ENCODE results near the gene SLC22A24.
"Not testable (repeated sequence)": the region's sequence is repeated elsewhere in the genome, so short reads cannot be mapped to it uniquely, and the experiment has no call there.

The SLC22A24 gene

GRCh38 chr11:63144121-63144520 lies at the start of gene SLC22A24:
TSS of gene SLC22A24 (minus strand) at chr11:63144221. CDS start at chr11:63143779, 442 bp downstream.
- no peak for DNase-seq

GRCh38 chr11:63180536-63180935 lies 36.5 kb upstream of the SLC22A24 start:
- no peak for DNase-seq

DNA sequence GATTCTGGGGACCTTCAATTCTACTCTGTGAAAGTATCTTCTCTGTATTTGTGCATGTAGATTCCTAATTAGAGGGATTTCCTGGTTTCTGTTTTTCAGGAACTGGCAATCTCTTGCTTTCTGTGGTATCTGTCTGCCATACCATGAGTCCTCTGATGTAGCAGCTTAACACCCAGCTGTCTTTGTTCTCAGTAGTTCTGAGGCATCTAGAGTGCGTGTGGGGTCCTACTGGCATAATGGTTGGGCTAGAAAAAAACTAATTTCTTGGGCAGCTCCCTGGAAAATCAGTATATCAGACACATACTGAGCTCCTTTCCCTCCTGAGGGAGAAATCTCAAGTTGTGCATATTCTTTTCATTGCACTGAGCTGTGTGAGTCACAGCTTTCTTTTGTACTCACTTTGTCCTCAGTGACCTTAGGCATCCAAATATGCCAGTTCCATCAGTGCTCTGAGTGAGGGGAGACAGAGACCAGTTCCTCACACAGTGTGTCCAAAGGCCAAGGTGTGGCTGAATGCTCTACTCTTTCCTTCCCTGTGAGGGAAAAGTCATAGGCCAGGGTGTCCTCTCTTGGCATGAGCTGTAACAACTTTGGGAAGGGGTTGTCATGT lies 35.5 kb upstream of the SLC22A24 start:
- DNase-seq, result no peak

DNA sequence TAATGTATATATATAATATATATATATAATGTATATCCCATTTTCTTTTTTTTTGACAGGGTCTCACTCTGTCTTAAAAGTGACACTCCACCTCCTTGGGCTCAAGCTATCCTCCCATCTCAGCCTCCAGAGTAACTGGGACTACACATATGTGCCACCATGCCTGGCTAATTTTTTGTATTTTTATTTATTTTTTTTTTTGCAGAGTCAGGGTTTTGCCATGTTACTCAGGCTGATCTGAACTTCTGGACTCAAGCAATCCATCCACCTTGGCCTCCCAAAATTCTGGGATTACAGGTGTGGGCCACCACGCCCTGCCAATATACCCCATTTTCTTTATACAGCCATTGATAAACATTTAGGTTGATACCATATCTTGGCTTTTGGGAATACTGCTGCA lies 33.9 kb upstream of the SLC22A24 start:
- DNase-seq, result no peak

DNA sequence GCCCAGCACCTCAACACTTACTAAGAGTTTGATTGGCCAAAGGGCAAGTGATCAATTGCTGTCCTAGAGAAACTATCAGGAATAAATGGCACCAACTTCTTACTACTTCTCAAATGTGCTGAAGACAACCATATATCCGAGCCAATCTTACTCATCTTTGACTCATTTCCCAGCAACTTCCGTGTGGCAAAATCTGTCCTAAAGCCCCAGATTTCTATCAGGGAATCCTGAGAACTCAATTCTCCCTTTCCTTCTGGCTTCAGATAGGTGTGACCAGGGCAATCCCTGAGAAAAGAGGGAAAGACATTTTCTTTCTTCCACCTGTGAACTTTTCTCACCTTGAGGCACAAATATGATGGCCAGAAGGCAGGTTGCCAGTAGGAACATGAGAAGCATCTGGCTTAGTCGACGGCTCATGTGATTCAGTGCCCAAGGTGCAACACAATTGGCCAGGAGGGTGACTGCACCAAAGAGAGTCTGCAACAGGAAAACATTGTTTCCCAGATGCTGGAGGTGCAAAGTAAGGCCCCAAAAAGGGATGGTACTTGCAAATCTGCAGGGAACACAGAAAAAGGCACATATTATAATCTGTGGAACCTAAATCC lies 21.8 kb upstream of the SLC22A24 start:
- DNase-seq, result no peak

- no peak for DNase-seq
Measured at GRCh38 chr11:63155794-63156193, 11.8 kb upstream of the SLC22A24 start.

DNA sequence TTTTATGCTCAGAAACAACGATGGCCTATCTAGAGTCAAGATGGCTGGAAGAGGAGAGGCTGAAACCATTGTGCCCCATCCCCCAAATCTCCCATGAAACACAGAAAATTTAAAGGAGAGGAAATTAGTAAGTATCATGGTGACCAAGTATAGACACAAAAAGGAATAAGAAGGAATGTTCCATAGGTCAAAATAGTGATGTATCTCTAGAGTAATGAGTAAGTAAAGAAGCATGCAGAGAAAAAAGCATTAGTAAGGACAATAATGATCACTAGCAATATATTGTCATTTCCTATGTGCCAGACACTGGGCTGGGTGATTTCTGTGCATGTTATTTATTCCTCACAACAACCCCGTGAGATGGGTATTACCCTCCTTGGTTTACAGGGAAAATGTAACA lies 2.6 kb upstream of the SLC22A24 start:
- DNase-seq, result no peak

DNA sequence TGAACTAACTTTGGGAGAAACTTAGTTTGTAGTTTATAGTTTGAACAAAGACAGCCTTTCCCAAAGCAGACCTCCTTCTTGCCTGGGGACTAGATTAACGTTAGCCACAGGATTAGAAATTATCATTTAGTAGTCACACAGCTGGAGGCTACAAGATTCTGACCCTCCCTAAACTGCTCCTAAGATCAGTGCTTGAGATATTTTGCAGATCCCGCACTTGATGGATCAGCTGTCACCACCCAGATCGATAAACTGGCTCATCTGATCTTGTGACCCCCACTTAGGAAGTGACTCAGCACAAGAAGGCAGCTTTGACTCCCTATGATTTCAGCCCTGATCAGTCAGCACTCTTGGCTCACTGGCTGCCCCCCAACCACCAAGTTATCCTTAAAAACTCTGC lies 1.6 kb downstream of the SLC22A24 start:
- DNase-seq, result no peak

- DNase-seq, result no peak
Measured at GRCh38 chr11:63132985-63133775, 10.8 kb downstream of the SLC22A24 start.

- DNase-seq, result no peak
Measured at GRCh38 chr11:63099555-63099954, 44.5 kb downstream of the SLC22A24 start.

DNA sequence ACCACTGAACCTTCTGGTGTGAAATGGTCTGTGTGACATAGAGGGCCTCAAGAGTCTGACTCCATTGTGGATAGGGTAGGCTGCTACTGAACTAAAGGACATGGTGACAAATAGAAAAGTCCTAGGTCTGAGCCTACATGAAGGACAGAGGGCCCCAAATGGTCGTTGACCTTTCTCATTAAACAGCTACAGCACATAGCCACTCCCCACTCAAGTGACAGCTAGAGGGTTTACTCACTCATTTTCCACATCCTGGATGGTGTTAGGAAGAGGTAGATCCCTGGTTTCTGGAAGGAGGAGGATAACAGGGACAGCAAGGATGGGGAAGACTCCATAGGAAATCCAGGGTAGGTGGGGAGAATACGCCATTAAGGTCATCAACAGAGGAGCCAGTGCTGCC lies 63.3 kb downstream of the SLC22A24 start:
- no peak for DNase-seq

- not testable (repeated sequence) for DNase-seq
Measured at GRCh38 chr11:63046203-63046602, 97.8 kb downstream of the SLC22A24 start.

DNA sequence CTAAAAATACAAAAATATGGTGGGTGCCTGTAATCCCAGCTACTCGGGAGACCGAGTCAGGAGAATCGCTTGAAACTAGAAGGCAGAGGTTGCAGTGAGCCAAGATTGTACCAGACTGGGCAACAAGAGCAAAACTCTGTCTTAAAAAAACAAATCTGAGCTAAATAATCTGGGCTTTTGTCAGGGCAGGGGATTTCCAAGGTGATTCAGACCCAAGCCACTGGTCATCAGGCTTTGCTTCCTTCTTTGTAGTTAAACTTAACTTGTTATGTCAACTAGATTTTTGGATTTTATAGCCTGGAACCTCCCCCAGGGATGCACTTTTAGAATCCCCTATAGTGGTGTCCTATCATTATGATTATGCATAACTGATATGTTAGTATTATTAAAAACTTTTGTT lies 101.4 kb downstream of the SLC22A24 start:
- DNase-seq, result no peak

DNA sequence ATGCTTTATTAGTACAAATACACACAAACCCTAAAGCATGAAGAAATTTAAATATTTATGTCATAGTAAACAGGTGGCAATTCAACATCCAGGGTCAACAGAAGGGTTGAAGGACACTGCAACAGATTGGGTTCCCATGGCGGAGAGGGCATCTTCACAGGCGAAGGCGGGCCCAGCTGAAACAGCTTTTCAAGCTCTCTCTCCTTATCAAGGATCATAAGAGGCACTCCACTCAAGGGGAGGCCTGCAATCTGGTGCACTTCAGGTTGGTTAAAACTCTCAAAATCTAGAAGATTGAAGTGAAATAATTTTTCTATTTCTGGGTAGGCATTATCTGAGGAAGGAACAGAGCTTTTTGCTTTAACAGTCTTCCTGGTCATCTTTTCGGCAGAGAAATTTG lies 111.6 kb downstream of the SLC22A24 start:
- peak; percentile 37 to 66 for DNase-seq

All from NCI-H524 (cell line).